SK-N-SH (cell line): ENCODE data around the gene CRACR2A. TPM values are rescaled to one million over a fixed set of nuclear protein-coding genes. Genes with fewer than 3 reads are reported as not detected.

Experiments
- CTCF ChIA-PET: fragments of 300-600, 350-600 bp; formaldehyde crosslinking; extraction: SDS; loops from one replicate; lab custom pipeline; 2021; lab: Yijun Ruan, JAX
- POLR2A ChIA-PET: fragments of 350-600 bp; sonication (Branson Sonifier 250); formaldehyde crosslinking; extraction: SDS; loops from one replicate; lab custom pipeline; 2020; ENCODE audit warnings: antibody characterized with exemption, inconsistent platforms; lab: Yijun Ruan, JAX
- DNase-seq: peaks from one replicate; pipeline ENCODE4 v3.0.0; 2012
- H2AFZ ChIP-seq: fragments of 200-600 bp; sonication (generic); 2 replicates; pipeline ENCODE4 v1.8.1; 2016; ENCODE audit warnings: antibody characterized with exemption, mild to moderate bottlenecking, low read depth
- H3F3A ChIP-seq: fragments of 200-600 bp; sonication (generic); replicated peaks from 2 replicates; pipeline ENCODE3; 2016; ENCODE audit warnings: antibody characterized with exemption, mild to moderate bottlenecking; ENCODE audit not compliant: insufficient read depth
- H3K27ac ChIP-seq, 2 experiments: fragments of 200-500 bp in 1 of 2; fragments of 200-600 bp in 1 of 2; sonication (Bioruptor generic) in 1 of 2; sonication (generic), shearing (Covaris generic) in 1 of 2; 2 replicates each; pipeline versions ENCODE4 v1.5.1 to v1.6.1; 2014 to 2016; ENCODE audit warnings: low read depth in 2 of 2, inconsistent platforms in 1 of 2, low read length in 1 of 2, mild to moderate bottlenecking in 1 of 2, mixed read lengths in 1 of 2
- H3K27me3 ChIP-seq: fragments of 200-600 bp; sonication (generic), shearing (Covaris generic); 2 replicates; pipeline ENCODE4 v1.6.1; 2016; ENCODE audit warnings: mixed run types; ENCODE audit not compliant: insufficient read depth
- H3K36me3 ChIP-seq, 2 experiments: fragments of 200-500 bp in 1 of 2; fragments of 200-600 bp in 1 of 2; sonication (Bioruptor generic) in 1 of 2; sonication (generic) in 1 of 2; replicated peaks in 1 of 2; 2 replicates each; pipeline versions ENCODE3 to v1.5.1; 2014 to 2016; ENCODE audit warnings: low read length in 1 of 2, mild to moderate bottlenecking in 1 of 2; ENCODE audit not compliant: insufficient read depth in 2 of 2, control insufficient read depth in 1 of 2
- H3K4me1 ChIP-seq, 2 experiments: fragments of 200-500 bp in 1 of 2; fragments of 200-600 bp in 1 of 2; sonication (Bioruptor generic) in 1 of 2; sonication (generic), shearing (Covaris generic) in 1 of 2; 2 replicates each; pipeline versions ENCODE4 v1.5.1 to v1.6.1; 2014 to 2016; ENCODE audit warnings: low read depth in 1 of 2, low read length in 1 of 2, mixed run types in 1 of 2; ENCODE audit not compliant: insufficient read depth in 2 of 2, control insufficient read depth in 1 of 2
- H3K4me2 ChIP-seq: fragments of 200-600 bp; sonication (generic), shearing (Covaris generic); 2 replicates; pipeline ENCODE4 v1.6.1; 2017; ENCODE audit warnings: mixed run types
- H3K4me3 ChIP-seq, 2 experiments: fragments of 200-500 bp in 1 of 2; fragments of 200-600 bp in 1 of 2; sonication (Bioruptor generic) in 1 of 2; sonication (generic), shearing (Covaris generic) in 1 of 2; 2 replicates each; pipeline versions ENCODE4 v1.5.1 to v1.8.1; 2014 to 2016; ENCODE audit warnings: low read depth in 2 of 2, inconsistent platforms in 1 of 2, low read length in 1 of 2, mild to moderate bottlenecking in 1 of 2, mixed read lengths in 1 of 2, moderate library complexity in 1 of 2
- H3K79me2 ChIP-seq: fragments of 200-600 bp; sonication (generic); 2 replicates; pipeline ENCODE4 v1.8.1; 2017; ENCODE audit warnings: mild to moderate bottlenecking; ENCODE audit not compliant: insufficient read depth
- H3K9ac ChIP-seq: fragments of 200-600 bp; sonication (generic); 2 replicates; pipeline ENCODE4 v1.6.1; 2017; ENCODE audit warnings: mixed run types
- H3K9me2 ChIP-seq: fragments of 200-600 bp; sonication (generic); 2 replicates; pipeline ENCODE4 v1.6.1; 2017; ENCODE audit warnings: mixed run types
- H3K9me3 ChIP-seq: fragments of 200-600 bp; sonication (generic); 2 replicates; pipeline ENCODE4 v1.6.1; 2017; ENCODE audit warnings: mixed run types, mild to moderate bottlenecking, moderate library complexity
- H4K20me1 ChIP-seq: fragments of 200-600 bp; sonication (generic); 2 replicates; pipeline ENCODE4 v1.6.1; 2017; ENCODE audit warnings: mild to moderate bottlenecking, mixed run types; ENCODE audit not compliant: insufficient read depth
- CTCF ChIP-seq: fragments of 200-600 bp; sonication (generic); IDR thresholded peaks from 2 replicates; pipeline ENCODE4 v1.6.1; 2017; ENCODE audit warnings: antibody characterized with exemption, mild to moderate bottlenecking, moderate library complexity
- ELF1 ChIP-seq: IDR thresholded peaks from 2 replicates; pipeline ENCODE4 v1.4.0; 2012
- EP300 ChIP-seq, 2 experiments: IDR thresholded peaks; 2 replicates each; pipeline versions ENCODE4 v1.4.0 to v1.6.1; 2012; ENCODE audit warnings: borderline replicate concordance in 1 of 2, low read depth in 1 of 2, low read length in 1 of 2
- FOXJ3 ChIP-seq: sonication (generic); formaldehyde crosslinking; IDR thresholded peaks from 2 replicates; pipeline ENCODE4 v1.5.1; 2020; ENCODE audit warnings: mild to moderate bottlenecking, missing genetic modification reagents
- PBX3 ChIP-seq: IDR thresholded peaks from 2 replicates; pipeline ENCODE4; 2012
- POLR2AphosphoS5 ChIP-seq: IDR thresholded peaks from 2 replicates; pipeline ENCODE4 v1.6.1; 2012; ENCODE audit warnings: low read depth, low read length
- RCOR1 ChIP-seq: fragments of 150-350 bp; IDR thresholded peaks from 2 replicates; pipeline ENCODE4 v1.6.1; 2017; ENCODE audit warnings: antibody characterized with exemption, low read length
- REST ChIP-seq: IDR thresholded peaks from 2 replicates; pipeline ENCODE4 v1.6.1; 2012; ENCODE audit warnings: mild to moderate bottlenecking, low read depth, low read length, moderate library complexity
- RXRA ChIP-seq: IDR thresholded peaks from 2 replicates; pipeline ENCODE4 v1.4.0; 2012; ENCODE audit warnings: low read depth, mild to moderate bottlenecking, borderline replicate concordance
- SMC3 ChIP-seq: IDR thresholded peaks from 2 replicates; pipeline ENCODE4 v1.6.1; 2012; ENCODE audit warnings: low read depth, low read length, improper control_type of control experiment
- TAF1 ChIP-seq: IDR thresholded peaks from 2 replicates; pipeline ENCODE4 v1.6.1; 2012; ENCODE audit warnings: low read depth, mild to moderate bottlenecking, low read length, moderate library complexity, borderline replicate concordance
- USF1 ChIP-seq: IDR thresholded peaks from 2 replicates; pipeline ENCODE4 v1.4.0; 2012; ENCODE audit warnings: low read depth, borderline replicate concordance
- WGBS: methylation state at CpG from one replicate; pipeline ENCODE4 v1.1.6; 2017; ENCODE audit warnings: low lambda C conversion rate; 5-methylcytosine and 5-hydroxymethylcytosine counted together
- polyA plus RNA-seq, 3 experiments: library from polyadenylated mRNA; depleted of rRNA; stranded (reverse); fragments of >200 nt; gene quantifications; 2 replicates each; pipeline ENCODE4 v1.2.3, GENCODE V29; 2012

Gene CRACR2A
- polyA plus RNA-seq, 1 of the 3 experiments (the other 2 are of a cell fraction): 0.12 TPM

GRCh38 chr12:3614806-3615466 lies 138.0 kb downstream of the CRACR2A start (continued):
- no peak for TF ChIP-seq REST
- TF ChIP-seq FOXJ3 (CRISPR knock-in tag): no peak
- TF ChIP-seq, all 33 proteins: peak for 0

GRCh38 chr12:3613641-3614395 lies 139.1 kb downstream of the CRACR2A start:
- Histone ChIP-seq H3K4me1 (peaks cover 0 to 4% of the 10 kb centered on the region in 2 experiments; a peak in 1 of 4 replicates), H3F3A (no peaks in the 10 kb centered on the region), H3K9me3 (no peaks in the 10 kb centered on the region), H3K9me2 (no peaks in the 10 kb centered on the region), H3K36me3 (no peaks in the 10 kb centered on the region), H3K4me2 (no peak overlapping the region), H3K27ac (no peak overlapping the region), H3K79me2 (no peaks in the 10 kb centered on the region), H3K9ac (no peak overlapping the region), H3K4me3 (no peak overlapping the region), H3K27me3 (no peaks in the 10 kb centered on the region), H4K20me1 (no peaks in the 10 kb centered on the region), H2AFZ (no peak overlapping the region)
- 61% methylated on average over 12 of the region's 13 CpGs for WGBS
- CTCF ChIA-PET: interaction anchor here (0.6 to 1.1 kb wide), 2 partner anchors 296 to 314 kb away, joined by 3 read pairs; no protein-coding TSS in a partner anchor
- TF ChIP-seq PBX3 (no peak), SMC3 (no peak), TAF1 (no peak), RCOR1 (no peak), RXRA (no peak), POLR2AphosphoS5 (no peak), EP300 (IDR thresholded peaks at IDR 0.05; ENCODE audit: borderline replicate concordance in 1 of 2, low read depth in 1 of 2, low read length in 1 of 2) (no peak), ELF1 (no peak), REST (no peak), USF1 (no peak), CTCF (no peak), FOXJ3 (CRISPR knock-in tag) (no peak)
- no peak for DNase-seq
- POLR2A ChIA-PET: no interaction called here
